HEK293 (cell line): ENCODE data around the gene SLC25A30.

ENCODE experiments used
- BCL6B ChIP-seq: fragments of 450-650 bp; formaldehyde crosslinking; IDR thresholded peaks from 2 replicates; pipeline ENCODE4 v1.5.1; 2017; ENCODE audit warnings: missing biosample characterization, missing genetic modification characterization
- CTCF ChIP-seq: fragments of 450-650 bp; formaldehyde crosslinking; IDR thresholded peaks from 2 replicates; pipeline ENCODE4 v1.5.1; 2016; ENCODE audit warnings: missing biosample characterization, missing genetic modification characterization
- ZBTB1 ChIP-seq: fragments of 450-650 bp; formaldehyde crosslinking; IDR thresholded peaks from 2 replicates; pipeline ENCODE4 v1.5.1; 2016; ENCODE audit warnings: missing biosample characterization, missing genetic modification characterization
- ZNF341 ChIP-seq: fragments of 450-650 bp; formaldehyde crosslinking; IDR thresholded peaks from 2 replicates; pipeline ENCODE4; 2016; ENCODE audit warnings: low read depth, missing biosample characterization, missing genetic modification characterization
- ZNF521 ChIP-seq: fragments of 450-650 bp; formaldehyde crosslinking; IDR thresholded peaks from 2 replicates; pipeline ENCODE4 v1.5.1; 2017; ENCODE audit warnings: missing biosample characterization, mild to moderate bottlenecking, missing genetic modification characterization
- ZNF670 ChIP-seq: fragments of 450-650 bp; formaldehyde crosslinking; IDR thresholded peaks from 2 replicates; pipeline ENCODE4 v1.5.1; 2016; ENCODE audit warnings: missing biosample characterization, missing genetic modification characterization, low read depth
- TF ChIP-seq, protein P1 (sequence below): fragments of 450-650 bp; formaldehyde crosslinking; IDR thresholded peaks from 2 replicates; pipeline ENCODE4 v1.5.1; 2016; ENCODE audit warnings: missing biosample characterization, missing genetic modification characterization, borderline replicate concordance

GRCh38 chr13:45436332-45436731 lies 18.2 kb upstream of the SLC25A30 start:
- TF ChIP-seq, protein P1, sequence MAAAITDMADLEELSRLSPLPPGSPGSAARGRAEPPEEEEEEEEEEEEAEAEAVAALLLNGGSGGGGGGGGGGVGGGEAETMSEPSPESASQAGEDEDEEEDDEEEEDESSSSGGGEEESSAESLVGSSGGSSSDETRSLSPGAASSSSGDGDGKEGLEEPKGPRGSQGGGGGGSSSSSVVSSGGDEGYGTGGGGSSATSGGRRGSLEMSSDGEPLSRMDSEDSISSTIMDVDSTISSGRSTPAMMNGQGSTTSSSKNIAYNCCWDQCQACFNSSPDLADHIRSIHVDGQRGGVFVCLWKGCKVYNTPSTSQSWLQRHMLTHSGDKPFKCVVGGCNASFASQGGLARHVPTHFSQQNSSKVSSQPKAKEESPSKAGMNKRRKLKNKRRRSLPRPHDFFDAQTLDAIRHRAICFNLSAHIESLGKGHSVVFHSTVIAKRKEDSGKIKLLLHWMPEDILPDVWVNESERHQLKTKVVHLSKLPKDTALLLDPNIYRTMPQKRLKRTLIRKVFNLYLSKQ (tag by site-specific recombination) = no peak
- TF ChIP-seq CTCF (tag by site-specific recombination) (no peak), ZNF670 (tag by site-specific recombination) (no peak), ZBTB1 (tag by site-specific recombination) (no peak), BCL6B (tag by site-specific recombination) (no peak), ZNF521 (tag by site-specific recombination) (no peak), ZNF341 (tag by site-specific recombination) (no peak)
